GM12873 (cell line): ENCODE results near the gene PLEKHG5.

ENCODE experiments used
- CTCF ChIP-seq: IDR thresholded peaks from 2 replicates; pipeline ENCODE4 v1.5.1; 2012; ENCODE audit warnings: low read depth, mild to moderate bottlenecking, moderate library complexity, low read length, control low read depth; ENCODE audit not compliant: insufficient read depth; ENCODE audit errors: missing control alignments

The PLEKHG5 gene

GRCh38 chr1:6500544-6501278 is 9.2 kb upstream of the PLEKHG5 start:
- no peak for TF ChIP-seq CTCF

GRCh38 chr1:6499296-6499695 is 7.8 kb upstream of the PLEKHG5 start:
- no peak for TF ChIP-seq CTCF

- TF ChIP-seq CTCF: no peak
These were observed 7.2 kb upstream of the PLEKHG5 start for GRCh38 chr1:6498576-6499111.

GRCh38 chr1:6497867-6498575 is 6.6 kb upstream of the PLEKHG5 start:
- no peak for TF ChIP-seq CTCF

GRCh38 chr1:6497215-6497866 is 5.9 kb upstream of the PLEKHG5 start:
- no peak for TF ChIP-seq CTCF

- TF ChIP-seq CTCF: no peak
These were observed 5.4 kb upstream of the PLEKHG5 start for GRCh38 chr1:6496890-6497214.

- no peak for TF ChIP-seq CTCF
These were observed 4.9 kb upstream of the PLEKHG5 start for GRCh38 chr1:6496365-6496721.
